ENCODE data around the gene PFKFB4.

PFKFB4 gene

DNA sequence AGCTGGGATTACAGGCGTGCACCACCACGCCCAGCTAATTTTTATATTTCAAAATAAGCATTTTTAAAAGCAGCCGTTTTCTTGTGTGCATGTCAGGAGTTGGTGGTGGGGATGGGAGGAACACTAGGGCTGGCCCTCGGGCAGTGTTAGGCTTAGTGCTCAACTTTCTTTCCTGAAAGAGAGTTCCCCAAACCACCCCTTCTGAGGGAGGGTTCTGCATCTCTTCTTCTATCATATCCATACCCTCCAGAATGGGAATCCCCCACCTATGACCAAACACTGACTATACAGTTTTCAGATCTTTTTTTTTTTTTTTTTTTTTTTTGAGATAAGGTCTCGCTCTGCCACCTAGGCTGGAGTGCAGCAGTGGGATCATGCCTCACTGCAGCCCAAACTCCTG is 12.5 kb downstream of the PFKFB4 start:
- TF ChIP-seq, protein P1, sequence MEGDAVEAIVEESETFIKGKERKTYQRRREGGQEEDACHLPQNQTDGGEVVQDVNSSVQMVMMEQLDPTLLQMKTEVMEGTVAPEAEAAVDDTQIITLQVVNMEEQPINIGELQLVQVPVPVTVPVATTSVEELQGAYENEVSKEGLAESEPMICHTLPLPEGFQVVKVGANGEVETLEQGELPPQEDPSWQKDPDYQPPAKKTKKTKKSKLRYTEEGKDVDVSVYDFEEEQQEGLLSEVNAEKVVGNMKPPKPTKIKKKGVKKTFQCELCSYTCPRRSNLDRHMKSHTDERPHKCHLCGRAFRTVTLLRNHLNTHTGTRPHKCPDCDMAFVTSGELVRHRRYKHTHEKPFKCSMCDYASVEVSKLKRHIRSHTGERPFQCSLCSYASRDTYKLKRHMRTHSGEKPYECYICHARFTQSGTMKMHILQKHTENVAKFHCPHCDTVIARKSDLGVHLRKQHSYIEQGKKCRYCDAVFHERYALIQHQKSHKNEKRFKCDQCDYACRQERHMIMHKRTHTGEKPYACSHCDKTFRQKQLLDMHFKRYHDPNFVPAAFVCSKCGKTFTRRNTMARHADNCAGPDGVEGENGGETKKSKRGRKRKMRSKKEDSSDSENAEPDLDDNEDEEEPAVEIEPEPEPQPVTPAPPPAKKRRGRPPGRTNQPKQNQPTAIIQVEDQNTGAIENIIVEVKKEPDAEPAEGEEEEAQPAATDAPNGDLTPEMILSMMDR (IDR thresholded peaks at IDR 0.05; ENCODE audit: low read depth, low read length, poor library complexity, severe bottlenecking): no peak
- no peak for TF ChIP-seq EZH2phosphoT487 (IDR thresholded peaks at IDR 0.05; ENCODE audit: borderline replicate concordance, low read length)
- Histone ChIP-seq H3F3A (ENCODE audit: control insufficient read depth, insufficient read depth) (no peaks in the 10 kb centered on the region), H3K4me1 (ENCODE audit: control insufficient read depth, low read length) (no peaks in the 10 kb centered on the region), H3K4me2 (ENCODE audit: low read length) (no peak overlapping the region), H3K36me3 (ENCODE audit: control insufficient read depth, low read length) (peaks cover 43% of the 10 kb centered on the region), H3K79me2 (ENCODE audit: control insufficient read depth, low read length) (no peaks in the 10 kb centered on the region), H3K9me3 (ENCODE audit: control insufficient read depth, insufficient read depth, low read length) (no peaks in the 10 kb centered on the region), H3K9me2 (replicated peaks; ENCODE audit: control insufficient read depth, low read length) (no peaks in the 10 kb centered on the region), H4K20me1 (ENCODE audit: control insufficient read depth, insufficient read depth, low read depth, low read length) (no peaks in the 10 kb centered on the region), H3K27ac (ENCODE audit: low read depth, low read length) (no peak overlapping the region), H3K4me3 (ENCODE audit: low read length) (no peak overlapping the region), H3K27me3 (ENCODE audit: control insufficient read depth, low read length) (no peaks in the 10 kb centered on the region)

DNA sequence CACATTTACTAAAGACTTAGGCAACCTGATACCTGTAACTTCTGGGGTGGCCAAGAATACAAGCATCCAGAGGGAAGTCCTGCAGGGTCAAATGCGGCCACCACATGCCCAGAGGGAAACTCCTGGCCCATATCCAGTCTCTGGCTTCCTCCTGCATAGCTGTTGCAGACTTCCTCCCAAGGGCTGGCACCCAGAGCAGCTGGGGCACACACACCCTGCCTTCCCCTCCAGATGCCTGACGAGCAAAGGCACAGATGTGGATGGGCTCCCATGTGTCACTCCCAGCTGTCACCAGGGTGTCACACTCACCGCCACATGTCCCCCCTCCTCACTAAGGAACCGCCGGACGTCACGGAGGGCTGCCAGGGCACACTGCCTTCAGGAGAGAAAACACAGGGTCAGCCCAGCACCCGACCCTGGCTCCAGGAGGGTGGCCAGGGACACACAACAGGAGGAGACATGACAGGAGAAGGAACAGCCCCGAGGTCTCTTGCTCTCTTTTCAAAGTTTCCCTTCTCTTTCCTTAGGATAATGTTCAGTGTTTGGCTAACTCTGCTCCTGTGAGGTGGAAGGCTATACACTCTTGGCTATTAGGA is 13.2 kb downstream of the PFKFB4 start:
- Histone ChIP-seq H4K20me1 (ENCODE audit: control insufficient read depth, insufficient read depth, low read depth, low read length) (no peaks in the 10 kb centered on the region), H3K9me3 (ENCODE audit: control insufficient read depth, insufficient read depth, low read length) (no peaks in the 10 kb centered on the region), H3K79me2 (ENCODE audit: control insufficient read depth, low read length) (no peaks in the 10 kb centered on the region), H3K9me2 (replicated peaks; ENCODE audit: control insufficient read depth, low read length) (no peaks in the 10 kb centered on the region), H3K4me2 (ENCODE audit: low read length) (no peak overlapping the region), H3K27ac (ENCODE audit: low read depth, low read length) (no peak overlapping the region), H3F3A (ENCODE audit: control insufficient read depth, insufficient read depth) (no peaks in the 10 kb centered on the region), H3K27me3 (ENCODE audit: control insufficient read depth, low read length) (no peaks in the 10 kb centered on the region), H3K36me3 (ENCODE audit: control insufficient read depth, low read length) (peaks cover 43% of the 10 kb centered on the region), H3K4me3 (ENCODE audit: low read length) (no peak overlapping the region), H3K4me1 (ENCODE audit: control insufficient read depth, low read length) (no peaks in the 10 kb centered on the region)
- TF ChIP-seq, protein P1 (IDR thresholded peaks at IDR 0.05; ENCODE audit: low read depth, low read length, poor library complexity, severe bottlenecking): no peak
- no peak for TF ChIP-seq EZH2phosphoT487 (IDR thresholded peaks at IDR 0.05; ENCODE audit: borderline replicate concordance, low read length)

GRCh38 chr3:48538451-48538850 is 18.2 kb downstream of the PFKFB4 start:
- Histone ChIP-seq H3K4me2 (ENCODE audit: low read length) (no peak overlapping the region), H3F3A (ENCODE audit: control insufficient read depth, insufficient read depth) (no peaks in the 10 kb centered on the region), H3K36me3 (ENCODE audit: control insufficient read depth, low read length) (peaks cover 51% of the 10 kb centered on the region), H3K4me3 (ENCODE audit: low read length) (no peak overlapping the region), H3K4me1 (ENCODE audit: control insufficient read depth, low read length) (no peaks in the 10 kb centered on the region), H3K9me2 (replicated peaks; ENCODE audit: control insufficient read depth, low read length) (no peaks in the 10 kb centered on the region), H3K79me2 (ENCODE audit: control insufficient read depth, low read length) (no peaks in the 10 kb centered on the region), H4K20me1 (ENCODE audit: control insufficient read depth, insufficient read depth, low read depth, low read length) (no peaks in the 10 kb centered on the region), H3K9me3 (ENCODE audit: control insufficient read depth, insufficient read depth, low read length) (no peaks in the 10 kb centered on the region), H3K27me3 (ENCODE audit: control insufficient read depth, low read length) (no peaks in the 10 kb centered on the region), H3K27ac (ENCODE audit: low read depth, low read length) (no peak overlapping the region)
- no peak for TF ChIP-seq EZH2phosphoT487 (IDR thresholded peaks at IDR 0.05; ENCODE audit: borderline replicate concordance, low read length)
- TF ChIP-seq, protein P1 (IDR thresholded peaks at IDR 0.05; ENCODE audit: low read depth, low read length, poor library complexity, severe bottlenecking): no peak
